Stimulated activated CD8-positive, alpha-beta memory T cell treated with anti-CD3 and anti-CD28 coated beads, Interleukin-7, amount 100 ng/mL, for 24 hours (primary cell): ENCODE results near the gene DIP2B.
"Not testable (repeated sequence)": the region's sequence is repeated elsewhere in the genome, so short reads cannot be mapped to it uniquely, and the experiment has no call there.

Experiments used
- DNase-seq: peaks from one replicate; pipeline ENCODE4 v3.0.0-alpha.2; 2020; ENCODE audit warnings: low read depth

DIP2B gene

GRCh38 chr12:50504798-50505674 is at the start of gene DIP2B:
Gene DIP2B, plus strand, starts transcription at chr12:50504985. Its CDS starts 156 bp downstream, at chr12:50505141.
- DNase-seq: peak; percentile 91

DNA sequence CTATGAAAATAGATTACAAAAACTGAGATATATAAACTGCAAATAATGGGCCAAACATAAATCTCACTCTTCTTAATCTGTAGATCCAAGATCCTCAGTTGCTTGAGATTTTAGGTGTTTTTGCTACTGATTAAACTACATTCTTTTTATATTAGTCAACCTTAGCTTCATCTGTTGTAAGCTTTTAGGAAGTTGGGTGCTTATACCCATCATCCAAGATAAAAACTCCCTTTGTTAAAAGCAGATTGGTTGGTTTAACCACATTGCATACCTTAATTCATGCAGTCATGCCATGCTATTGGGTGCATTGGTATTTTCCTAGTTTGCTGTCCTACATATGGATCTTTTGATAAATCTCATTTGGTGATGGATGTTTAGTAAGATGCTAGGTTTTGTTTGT is 46.2 kb upstream of the DIP2B start:
- no peak for DNase-seq

DNA sequence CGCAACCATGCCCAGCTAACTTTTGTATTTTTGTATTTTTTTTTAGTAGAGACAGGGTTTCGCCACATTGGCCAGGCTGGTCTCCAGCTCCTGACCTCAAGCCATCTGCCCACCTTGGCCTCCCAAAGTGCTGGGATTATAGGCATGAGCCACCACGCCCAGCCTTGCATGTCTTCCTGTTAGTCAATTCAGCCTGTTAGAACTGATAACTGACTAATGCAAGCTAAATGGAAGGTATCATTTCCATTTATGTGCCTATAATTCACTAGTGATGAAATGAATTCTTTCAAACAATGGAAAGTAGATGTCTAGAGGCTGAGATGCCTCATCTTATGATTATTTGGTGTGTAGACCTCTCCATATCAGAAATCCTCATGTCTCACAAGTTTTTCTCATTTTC is 37.3 kb upstream of the DIP2B start:
- DNase-seq: no peak

- DNase-seq: no peak
Measured at GRCh38 chr12:50477241-50477832, 27.4 kb upstream of the DIP2B start.

DNA sequence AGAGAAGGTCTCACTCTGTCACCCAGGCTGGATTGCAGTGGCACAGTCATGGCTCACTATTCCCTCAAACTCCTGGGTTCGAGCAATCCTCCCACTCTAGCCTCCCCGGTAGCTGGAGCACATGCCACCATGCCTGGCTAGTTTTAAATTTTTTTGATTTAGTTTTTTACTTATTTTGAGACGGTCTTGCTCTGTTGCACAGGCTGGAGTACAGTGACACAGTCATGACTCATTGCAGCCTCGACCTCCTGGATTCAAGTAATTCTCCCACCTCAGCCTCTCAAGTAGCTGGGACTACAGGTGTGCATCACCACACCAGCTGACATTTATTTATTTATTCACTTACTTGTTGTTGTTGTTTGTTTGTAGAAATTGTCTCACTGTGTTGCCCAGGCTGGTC is 22.2 kb upstream of the DIP2B start:
- no peak for DNase-seq

DNA sequence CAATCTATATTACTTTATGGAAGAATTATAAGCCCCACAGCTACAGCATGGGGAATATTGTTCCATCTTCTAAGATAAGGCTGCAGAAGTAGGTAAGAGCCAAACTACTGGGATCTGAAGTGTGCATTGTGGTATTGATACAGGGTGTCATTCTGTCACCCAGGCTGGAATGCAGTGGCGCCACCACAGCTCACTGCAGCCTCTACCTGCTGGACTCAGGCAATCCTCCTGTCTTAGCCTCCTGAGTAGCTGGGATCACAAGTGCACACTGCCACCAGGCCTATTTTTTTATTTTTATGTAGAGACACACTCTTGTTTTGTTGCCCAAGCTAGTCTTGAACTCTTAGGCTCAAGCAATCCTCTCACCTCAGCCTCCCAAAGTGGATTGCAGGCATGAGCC is 21.3 kb upstream of the DIP2B start:
- DNase-seq: no peak

GRCh38 chr12:50488801-50489200 is 16.0 kb upstream of the DIP2B start:
- DNase-seq: no peak

GRCh38 chr12:50498119-50498518 is 6.7 kb upstream of the DIP2B start:
- not testable (repeated sequence) for DNase-seq

- no peak for DNase-seq
Measured at GRCh38 chr12:50505675-50506530, 1.1 kb downstream of the DIP2B start.

- DNase-seq: no peak
Measured at GRCh38 chr12:50506753-50507473, 2.1 kb downstream of the DIP2B start.

- DNase-seq: no peak
Measured at GRCh38 chr12:50507474-50507838, 2.7 kb downstream of the DIP2B start.

DNA sequence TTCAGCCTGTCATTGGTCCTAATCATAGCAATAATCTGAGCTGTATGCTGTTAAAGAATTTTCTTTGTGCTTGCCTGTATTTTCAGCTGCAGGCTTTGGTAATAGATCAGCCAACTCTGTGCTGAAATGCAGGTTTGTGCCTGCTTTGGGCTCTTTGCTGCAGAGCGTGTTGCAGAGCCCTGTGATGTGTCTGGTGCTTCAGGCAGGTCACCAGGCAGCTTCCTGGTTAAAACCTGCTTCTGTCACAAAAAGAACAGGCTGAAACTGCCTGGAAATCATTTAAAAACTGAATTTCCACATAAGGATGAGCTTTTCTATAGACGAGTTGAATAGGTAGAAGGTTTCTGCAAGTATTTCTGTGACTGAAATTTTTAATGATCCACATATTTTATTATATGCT is 3.1 kb downstream of the DIP2B start:
- DNase-seq: no peak

DNA sequence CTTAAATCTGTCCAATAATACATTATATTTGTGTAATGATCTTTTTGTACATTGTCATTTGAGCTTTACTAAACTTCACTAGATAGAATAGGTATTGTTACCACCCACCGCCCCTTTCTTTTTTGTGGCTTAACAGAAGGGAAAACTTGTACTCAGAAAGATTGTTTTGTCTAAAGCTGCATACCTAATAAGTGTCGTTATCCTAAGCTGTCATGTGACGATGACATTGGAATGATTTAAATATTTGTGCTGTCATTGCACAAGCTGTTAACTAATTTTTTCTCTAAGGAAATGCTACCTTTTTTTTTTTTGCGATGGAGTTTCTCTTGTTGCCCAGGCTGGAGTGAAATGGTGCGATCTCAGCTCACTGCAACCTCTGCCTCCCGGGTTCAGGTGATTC is 3.6 kb downstream of the DIP2B start:
- DNase-seq: no peak

GRCh38 chr12:50508970-50509663 is 4.3 kb downstream of the DIP2B start:
- DNase-seq: no peak

- no peak for DNase-seq
Measured at GRCh38 chr12:50514526-50515276, 9.9 kb downstream of the DIP2B start.

DNA sequence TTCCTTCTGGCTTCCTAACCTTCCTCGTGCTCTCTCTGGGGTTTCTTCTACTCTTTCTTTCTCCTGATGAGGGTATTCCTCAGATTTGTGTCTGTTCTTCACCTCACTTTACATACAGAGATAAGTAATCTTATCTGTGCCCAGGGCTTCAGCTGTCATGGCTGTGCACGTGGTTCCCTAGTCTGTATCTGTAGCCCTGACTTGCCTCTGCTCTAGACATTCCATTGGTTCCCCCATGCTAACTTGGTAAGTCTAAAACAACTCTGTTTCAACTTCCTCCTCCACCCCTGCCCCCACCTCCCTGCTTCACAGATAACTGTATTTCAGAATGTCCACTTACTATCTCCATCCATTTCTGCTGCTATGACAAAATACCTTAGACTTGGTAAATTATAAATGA is 10.8 kb downstream of the DIP2B start:
- DNase-seq: no peak

- no peak for DNase-seq
Measured at GRCh38 chr12:50517421-50518048, 12.8 kb downstream of the DIP2B start.

- DNase-seq: no peak
Measured at GRCh38 chr12:50518090-50518489, 13.3 kb downstream of the DIP2B start.

GRCh38 chr12:50519353-50519752 is 14.6 kb downstream of the DIP2B start:
- no peak for DNase-seq
